T-helper 1 cell treated with Interleukin-12 subunit alpha and Interleukin-12 subunit beta and Interleukin-4 antibody, amounts not matched to agents 30 μg/mL and 1 μg/mL, for 36 hours (primary cell): ENCODE results near the gene SGO2.
"Not testable (repeated sequence)": the region's sequence is repeated elsewhere in the genome, so short reads cannot be mapped to it uniquely, and the experiment has no call there.

Experiments used
- H3K27ac Mint-ChIP-seq: one replicate; pipeline ENCODE4 v1.8.0; 2021; ENCODE audit warnings: mild to moderate bottlenecking, mixed read lengths
- H3K27me3 Mint-ChIP-seq: one replicate; pipeline ENCODE4 v1.8.0; 2021; ENCODE audit warnings: low read depth, mixed read lengths
- H3K36me3 Mint-ChIP-seq: one replicate; pipeline ENCODE4 v1.8.0; 2021; ENCODE audit warnings: low read depth, mixed read lengths
- H3K4me1 Mint-ChIP-seq: one replicate; pipeline ENCODE4 v1.8.0; 2021; ENCODE audit warnings: low read depth, mixed read lengths
- H3K4me3 Mint-ChIP-seq: one replicate; pipeline ENCODE4 v1.8.0; 2021; ENCODE audit warnings: mild to moderate bottlenecking, moderate library complexity, mixed read lengths
- H3K9me3 Mint-ChIP-seq: one replicate; pipeline ENCODE4 v1.8.0; 2021; ENCODE audit warnings: mixed read lengths

The SGO2 gene

DNA sequence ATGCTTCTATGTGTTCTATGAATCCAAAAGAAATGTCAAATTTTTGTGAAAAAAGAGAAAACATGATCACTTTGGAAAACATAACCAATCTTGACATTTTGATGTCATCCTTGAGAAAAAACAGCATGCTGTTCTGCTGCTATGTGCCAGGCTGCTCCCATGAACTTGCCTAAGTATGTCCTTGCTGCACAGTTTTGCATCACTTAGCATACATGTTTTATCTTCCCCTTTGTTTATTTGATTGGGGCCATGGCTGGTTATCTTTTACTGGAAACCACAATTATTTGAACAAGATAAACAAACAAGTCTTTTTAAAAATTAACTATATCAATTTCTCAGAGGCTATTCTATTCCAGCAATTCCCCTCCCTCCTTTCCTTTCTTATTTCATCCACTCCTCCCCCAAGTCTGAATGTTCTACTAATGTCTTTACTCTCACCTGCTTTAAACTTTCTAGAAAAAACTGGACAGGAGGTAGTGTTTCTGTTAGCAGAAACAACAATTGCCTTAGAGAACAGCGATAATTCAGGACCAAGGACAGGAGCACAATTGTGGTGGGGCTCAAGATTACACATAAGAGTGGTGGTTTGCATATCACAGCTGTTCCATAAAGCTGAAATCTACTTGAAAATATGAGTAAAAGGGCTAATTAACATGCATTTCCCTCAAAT, 66.5 kb downstream of the SGO2 start:
- Mint-ChIP-seq H3K4me1 (no peaks in the 10 kb centered on the region), H3K27me3 (peaks cover 21% of the 10 kb centered on the region)

DNA sequence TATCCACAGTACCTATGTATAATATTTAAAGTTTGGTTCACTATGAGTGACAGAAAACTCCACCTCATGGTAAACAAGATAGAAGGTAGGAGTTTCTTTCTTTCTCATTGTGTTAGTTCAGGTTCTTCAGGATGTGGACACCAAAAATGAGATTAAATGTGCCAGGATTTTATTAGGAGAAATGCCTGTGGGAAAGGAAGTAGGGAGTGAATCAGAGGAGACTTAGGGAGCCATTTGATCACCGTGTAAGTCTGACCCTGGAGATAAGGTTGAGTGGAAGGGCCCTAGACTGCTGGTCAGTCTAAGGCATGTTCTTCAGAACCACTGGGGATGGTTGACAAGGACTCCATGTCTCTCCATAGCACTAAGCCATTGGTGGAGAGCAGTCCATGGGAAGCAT, 67.9 kb downstream of the SGO2 start:
- Mint-ChIP-seq H3K4me3 (no peak overlapping the region), H3K4me1 (no peaks in the 10 kb centered on the region), H3K27me3 (peaks cover 21% of the 10 kb centered on the region), H3K36me3 (no peaks in the 10 kb centered on the region), H3K27ac (no peak overlapping the region), H3K9me3 (no peaks in the 10 kb centered on the region)

More for the DNA sequence above, 66.5 kb downstream of the SGO2 start:
- H3K27ac Mint-ChIP-seq, result no peak overlapping the region
- no peak overlapping the region for H3K4me3 Mint-ChIP-seq
- H3K36me3 Mint-ChIP-seq, result no peaks in the 10 kb centered on the region
- no peaks in the 10 kb centered on the region for H3K9me3 Mint-ChIP-seq

DNA sequence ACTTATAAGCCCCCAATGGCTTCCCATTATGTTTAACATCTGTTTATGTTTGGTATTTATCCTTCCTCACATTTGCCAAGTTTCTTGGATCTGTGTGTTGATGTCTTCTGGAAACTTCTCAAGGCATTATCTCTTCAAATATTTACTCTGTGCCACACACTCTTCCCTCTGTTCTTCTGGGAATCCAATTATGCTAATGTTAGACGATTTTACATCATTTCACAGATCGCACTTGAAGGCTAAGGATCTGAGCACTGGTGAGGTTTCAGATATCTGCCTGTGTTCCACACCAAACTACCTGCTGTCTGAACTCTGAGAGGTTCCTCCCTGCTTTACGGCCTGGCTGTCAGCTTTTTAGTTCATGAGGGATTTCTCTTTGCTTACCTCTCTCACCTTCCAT, 69.9 kb downstream of the SGO2 start:
- no peaks in the 10 kb centered on the region for H3K36me3 Mint-ChIP-seq
- H3K4me3 Mint-ChIP-seq, result no peak overlapping the region
- H3K27ac Mint-ChIP-seq, result no peak overlapping the region
- no peaks in the 10 kb centered on the region for H3K9me3 Mint-ChIP-seq
- no peaks in the 10 kb centered on the region for H3K4me1 Mint-ChIP-seq
- H3K27me3 Mint-ChIP-seq, result peaks cover 21% of the 10 kb centered on the region

DNA sequence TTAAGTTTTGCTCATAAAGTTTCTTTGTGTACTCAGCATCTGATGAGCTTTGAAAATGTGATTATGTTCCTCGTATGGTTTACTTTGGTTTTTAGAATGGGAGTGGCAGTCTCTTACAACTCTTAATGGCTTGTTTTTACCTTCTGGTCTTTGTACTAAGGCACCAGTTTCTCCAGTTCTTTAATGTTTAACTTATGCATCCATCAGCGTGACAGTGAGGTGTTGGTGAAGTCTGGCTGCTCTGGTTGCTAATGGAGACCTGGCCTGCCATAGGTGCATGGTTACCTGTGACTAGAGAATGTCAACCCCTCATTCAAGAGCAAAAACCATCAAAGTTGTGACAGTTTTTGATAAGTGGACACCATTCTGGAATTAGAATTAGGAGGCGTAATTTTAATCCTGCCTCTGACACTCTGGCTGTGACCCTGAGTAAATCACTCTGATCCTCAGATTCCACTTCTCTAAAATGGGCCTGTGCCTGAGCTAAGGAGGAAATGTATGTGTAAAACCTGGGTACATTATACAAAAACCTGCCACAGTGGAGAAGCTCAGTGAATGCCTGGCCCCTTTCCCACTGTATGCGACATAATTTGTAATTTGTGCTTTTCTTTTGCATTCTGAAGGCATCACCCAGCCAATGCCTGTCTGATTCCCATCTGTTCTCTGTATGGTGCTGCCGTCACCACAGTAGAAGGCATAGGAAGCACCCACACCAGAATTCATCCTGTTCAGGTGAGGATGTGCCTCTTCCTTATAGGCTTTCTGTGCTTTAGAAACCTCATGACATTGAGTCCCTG, 71.0 kb downstream of the SGO2 start:
- no peaks in the 10 kb centered on the region for H3K36me3 Mint-ChIP-seq
- no peaks in the 10 kb centered on the region for H3K4me1 Mint-ChIP-seq

DNA sequence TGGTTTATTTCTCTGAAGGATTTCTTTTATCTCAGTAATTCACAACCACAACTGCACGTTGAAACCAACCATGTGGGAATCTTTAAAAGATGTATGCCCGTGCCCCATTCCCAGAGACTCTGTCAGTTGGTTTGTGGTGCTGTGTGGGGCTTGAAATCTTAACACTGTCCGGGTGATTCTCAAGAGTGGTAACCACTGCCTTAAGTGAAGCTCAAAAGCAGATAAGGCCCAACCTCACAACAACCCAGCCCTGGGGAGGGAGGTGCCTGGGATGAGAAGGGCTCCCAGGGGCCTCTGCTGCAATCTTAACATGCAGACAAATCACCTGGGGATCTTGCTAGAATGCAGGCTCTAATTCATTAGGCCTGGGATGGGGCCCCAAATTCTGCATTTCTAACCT, 73.2 kb downstream of the SGO2 start:
- Mint-ChIP-seq H3K4me1 (no peaks in the 10 kb centered on the region), H3K27ac (no peak overlapping the region), H3K9me3 (no peaks in the 10 kb centered on the region), H3K27me3 (peaks cover 4% of the 10 kb centered on the region), H3K4me3 (no peak overlapping the region), H3K36me3 (no peaks in the 10 kb centered on the region)

More for the DNA sequence above, 71.0 kb downstream of the SGO2 start:
- Mint-ChIP-seq H3K27ac (no peak overlapping the region), H3K27me3 (peaks cover 16% of the 10 kb centered on the region), H3K4me3 (no peak overlapping the region), H3K9me3 (no peaks in the 10 kb centered on the region)

DNA sequence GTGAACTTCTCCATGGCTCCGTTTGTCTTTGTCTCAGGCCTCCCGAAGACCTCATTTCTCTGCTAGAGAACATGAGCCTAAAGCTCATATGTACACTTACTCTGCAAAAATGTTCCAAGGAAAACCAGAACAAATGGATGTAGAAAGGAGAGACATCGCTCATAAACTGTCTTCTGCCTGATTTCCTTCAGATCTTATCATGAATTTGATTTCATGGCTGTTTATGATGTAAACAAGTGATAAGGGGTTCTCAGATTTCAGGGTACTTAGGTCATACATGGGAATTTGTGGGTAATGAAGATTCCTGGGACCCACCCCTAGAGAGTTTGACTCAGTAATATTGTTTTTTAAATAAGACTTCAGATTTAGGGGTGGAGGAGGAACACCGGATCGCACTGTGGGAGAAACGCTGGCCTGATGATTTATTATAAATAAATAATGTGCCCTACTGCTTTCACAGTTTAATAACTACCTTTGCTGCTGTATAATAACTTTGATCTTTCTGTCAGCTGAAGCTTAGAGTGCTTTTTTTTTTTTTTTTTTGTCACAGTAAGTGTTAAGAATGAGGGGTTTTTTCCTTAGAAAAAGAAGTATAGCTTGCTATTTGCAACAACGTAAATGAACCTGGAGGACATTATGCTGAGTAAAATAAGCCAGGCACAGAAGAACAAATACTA, 74.7 kb downstream of the SGO2 start:
- no peaks in the 10 kb centered on the region for H3K4me1 Mint-ChIP-seq
- peaks cover 4% of the 10 kb centered on the region for H3K27me3 Mint-ChIP-seq
- H3K36me3 Mint-ChIP-seq, result no peaks in the 10 kb centered on the region
- H3K9me3 Mint-ChIP-seq, result no peaks in the 10 kb centered on the region
- no peak overlapping the region for H3K27ac Mint-ChIP-seq
- no peak overlapping the region for H3K4me3 Mint-ChIP-seq

DNA sequence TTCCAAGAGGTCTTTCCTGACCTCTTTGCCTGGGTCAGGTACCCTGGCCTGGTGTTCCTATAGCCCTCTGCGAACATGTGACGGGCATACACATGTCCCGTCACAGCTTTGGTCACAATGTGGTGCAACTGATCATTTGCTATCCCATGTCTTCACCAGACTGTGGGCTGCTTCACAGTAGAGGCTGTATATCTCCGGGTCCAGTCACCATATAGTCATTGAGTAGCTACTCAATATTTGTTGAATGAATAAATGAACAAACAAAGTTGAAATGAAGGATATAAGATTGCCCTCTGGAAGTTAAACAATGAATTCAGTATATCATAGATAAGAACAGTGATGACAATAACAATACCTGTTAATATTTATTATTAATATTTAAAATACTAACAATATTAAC, 76.6 kb downstream of the SGO2 start:
- no peaks in the 10 kb centered on the region for H3K36me3 Mint-ChIP-seq
- no peak overlapping the region for H3K27ac Mint-ChIP-seq
- H3K9me3 Mint-ChIP-seq, result peaks cover 7% of the 10 kb centered on the region
- H3K4me1 Mint-ChIP-seq, result peaks cover 1% of the 10 kb centered on the region
- peaks cover 6% of the 10 kb centered on the region for H3K27me3 Mint-ChIP-seq
- H3K4me3 Mint-ChIP-seq, result no peak overlapping the region

DNA sequence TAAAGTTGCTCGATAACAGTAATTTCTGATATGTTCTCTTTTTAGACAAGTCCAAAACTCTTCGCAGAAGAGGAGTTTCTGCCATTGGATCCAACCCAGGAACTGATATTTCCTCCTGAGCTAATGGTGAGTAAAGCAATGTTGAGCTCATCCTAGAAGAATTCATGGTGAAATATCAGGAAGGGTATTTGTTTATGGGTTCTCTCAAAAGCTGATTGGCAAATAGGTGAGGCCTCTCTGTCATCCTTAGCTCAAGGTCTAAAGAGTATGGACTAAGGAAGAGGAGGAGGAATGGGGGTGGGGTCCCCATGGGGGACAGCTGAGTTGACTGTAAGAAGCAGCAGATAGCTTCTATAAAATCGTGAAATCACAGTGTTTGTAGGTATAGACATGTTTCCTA, 78.0 kb downstream of the SGO2 start:
- Mint-ChIP-seq H3K9me3 (peaks cover 10% of the 10 kb centered on the region), H3K4me1 (peaks cover 2% of the 10 kb centered on the region), H3K27me3 (peaks cover 6% of the 10 kb centered on the region), H3K27ac (no peak overlapping the region), H3K36me3 (no peaks in the 10 kb centered on the region), H3K4me3 (no peak overlapping the region)

DNA sequence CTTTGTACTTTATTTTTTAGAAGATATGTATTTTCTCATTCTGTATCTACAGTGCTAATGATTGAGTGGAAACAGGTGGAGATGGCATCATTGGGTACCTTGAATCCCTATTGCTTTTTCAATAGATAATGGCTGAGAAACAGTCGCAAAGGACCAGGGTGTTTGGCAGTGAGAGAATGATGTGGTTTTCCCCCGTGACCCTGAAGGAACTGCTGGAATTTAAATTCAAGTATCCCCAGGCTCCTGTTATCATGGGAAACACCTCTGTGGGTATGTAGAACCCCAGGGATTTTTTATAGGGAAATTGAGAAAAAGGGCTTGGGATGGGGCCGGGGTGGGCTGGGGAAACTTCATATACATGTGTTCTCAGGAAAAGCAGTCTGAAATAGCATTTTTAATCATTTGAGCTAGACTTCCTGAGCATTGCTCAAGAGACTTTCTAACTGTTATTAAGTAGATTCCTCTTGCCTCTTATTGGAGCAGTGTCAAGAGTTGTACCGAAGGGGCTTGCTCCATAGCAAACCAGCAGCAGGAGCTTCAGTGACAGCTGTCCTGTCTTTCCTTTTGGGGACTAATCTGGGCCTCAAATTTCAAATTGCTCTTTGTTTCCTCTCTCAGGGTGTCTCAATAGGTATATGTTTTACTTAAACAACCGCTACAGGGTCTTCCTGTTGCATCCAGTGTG, 78.7 kb downstream of the SGO2 start:
- Mint-ChIP-seq H3K4me1 (peaks cover 2% of the 10 kb centered on the region), H3K9me3 (peaks cover 10% of the 10 kb centered on the region), H3K27ac (no peak overlapping the region), H3K4me3 (no peak overlapping the region), H3K27me3 (peaks cover 6% of the 10 kb centered on the region), H3K36me3 (no peaks in the 10 kb centered on the region)

DNA sequence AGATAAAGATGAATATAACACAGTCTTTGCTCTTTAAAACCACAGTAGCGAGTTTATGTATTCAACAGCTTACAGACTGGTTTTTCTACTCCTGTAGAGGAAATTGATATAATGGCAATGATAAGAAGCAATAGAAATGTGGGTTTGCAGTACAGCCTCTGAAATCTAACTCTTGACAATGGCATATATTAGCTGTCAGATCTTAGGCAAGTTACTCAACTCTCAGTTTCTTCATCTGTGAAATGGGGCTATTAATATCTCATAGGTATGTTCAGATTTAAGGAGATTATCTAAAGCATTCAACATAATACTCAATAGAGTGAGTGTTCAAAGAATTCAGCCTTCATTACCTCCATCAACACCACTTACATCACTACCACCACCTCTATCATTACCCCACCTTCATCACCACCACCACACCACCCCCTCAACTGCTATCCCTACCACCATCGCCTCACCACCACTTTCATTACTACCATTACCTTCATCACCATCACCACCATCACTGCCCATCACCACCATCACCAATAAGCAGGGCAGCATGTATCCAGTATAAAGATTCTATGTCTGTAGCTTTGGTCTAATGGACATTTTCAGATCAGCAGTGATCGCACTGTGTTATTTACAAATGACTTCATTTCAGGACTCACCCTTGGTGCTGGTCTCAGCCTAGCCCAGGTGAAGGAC, 82.5 kb downstream of the SGO2 start:
- H3K4me1 Mint-ChIP-seq, result peaks cover 2% of the 10 kb centered on the region
- no peaks in the 10 kb centered on the region for H3K36me3 Mint-ChIP-seq
- H3K27me3 Mint-ChIP-seq, result peaks cover 6% of the 10 kb centered on the region
- H3K9me3 Mint-ChIP-seq, result peaks cover 10% of the 10 kb centered on the region
- no peak overlapping the region for H3K4me3 Mint-ChIP-seq
- H3K27ac Mint-ChIP-seq, result no peak overlapping the region

DNA sequence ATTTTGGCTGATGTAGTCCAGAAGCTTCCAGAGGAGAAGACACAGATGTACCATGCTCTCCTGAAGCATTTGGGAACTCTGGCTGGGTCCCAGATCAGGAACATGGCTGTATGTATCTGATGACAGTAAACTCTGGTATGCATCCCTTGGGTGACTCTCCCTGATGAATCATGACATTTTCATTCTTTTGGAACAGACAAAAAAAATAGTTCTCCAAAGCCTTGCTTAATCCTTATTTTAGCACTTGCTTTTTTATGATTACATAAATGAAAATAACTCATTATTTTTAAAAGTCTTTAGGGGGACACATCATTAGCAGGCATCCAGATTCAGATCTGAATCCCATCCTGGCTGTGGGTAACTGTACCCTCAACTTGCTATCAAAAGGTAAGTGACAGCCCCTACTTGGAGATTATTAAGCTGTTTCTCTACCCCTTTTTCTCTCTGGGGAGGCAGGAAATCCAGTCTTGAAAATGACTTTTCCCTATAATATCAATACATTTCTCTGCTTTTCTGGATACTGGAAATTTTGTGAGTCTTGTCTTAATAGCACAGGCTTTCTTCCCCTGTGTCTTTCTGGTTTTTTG, 83.1 kb downstream of the SGO2 start:
- peaks cover 10% of the 10 kb centered on the region for H3K9me3 Mint-ChIP-seq
- H3K4me1 Mint-ChIP-seq, result peaks cover 2% of the 10 kb centered on the region
- no peaks in the 10 kb centered on the region for H3K36me3 Mint-ChIP-seq
- no peak overlapping the region for H3K4me3 Mint-ChIP-seq
- H3K27me3 Mint-ChIP-seq, result peaks cover 6% of the 10 kb centered on the region
- H3K27ac Mint-ChIP-seq, result no peak overlapping the region

DNA sequence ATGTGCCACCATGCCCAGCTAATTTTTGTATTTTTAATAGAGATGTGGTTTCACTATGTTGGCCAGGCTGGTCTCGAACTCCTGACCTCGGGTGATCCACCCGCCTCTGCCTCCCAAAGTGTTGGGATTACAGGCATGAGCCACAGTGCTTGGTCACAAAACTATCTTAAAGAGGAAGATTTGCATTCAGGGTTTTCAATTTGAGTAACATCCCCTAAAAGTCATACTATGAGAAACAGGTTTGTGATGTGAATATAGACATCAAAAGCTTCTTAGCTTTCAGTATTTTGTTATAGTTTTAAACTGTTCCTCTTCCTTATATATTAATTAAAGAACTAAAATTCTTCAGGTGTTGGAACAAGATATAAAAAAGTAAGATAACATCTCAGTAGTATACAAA, 84.2 kb downstream of the SGO2 start:
- not testable (repeated sequence) for H3K36me3 Mint-ChIP-seq, H3K4me1 Mint-ChIP-seq, H3K27me3 Mint-ChIP-seq, H3K27ac Mint-ChIP-seq, H3K4me3 Mint-ChIP-seq
- H3K9me3 Mint-ChIP-seq, result peaks cover 10% of the 10 kb centered on the region

DNA sequence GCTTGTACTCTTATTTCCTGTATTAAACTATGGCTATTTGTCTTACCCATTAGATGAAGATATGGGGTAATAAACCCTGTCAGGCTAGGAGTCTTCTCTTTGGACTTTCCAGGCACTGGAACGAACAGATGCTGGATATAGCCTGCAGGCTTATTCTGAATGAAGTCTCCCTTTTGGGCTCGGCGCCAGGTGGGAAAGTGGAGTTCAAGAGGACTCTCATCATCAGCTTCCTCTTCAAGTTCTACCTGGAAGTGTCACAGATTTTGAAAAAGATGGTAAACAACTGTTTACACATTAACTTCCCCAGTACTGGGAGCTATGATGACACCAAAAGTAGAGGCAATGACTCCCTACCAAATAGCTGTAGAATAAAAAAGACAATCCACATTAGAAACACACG, 87.7 kb downstream of the SGO2 start:
- Mint-ChIP-seq H3K36me3 (no peaks in the 10 kb centered on the region), H3K4me1 (peaks cover 11% of the 10 kb centered on the region), H3K27me3 (no peaks in the 10 kb centered on the region), H3K27ac (no peak overlapping the region), H3K4me3 (no peak overlapping the region), H3K9me3 (no peaks in the 10 kb centered on the region)

DNA sequence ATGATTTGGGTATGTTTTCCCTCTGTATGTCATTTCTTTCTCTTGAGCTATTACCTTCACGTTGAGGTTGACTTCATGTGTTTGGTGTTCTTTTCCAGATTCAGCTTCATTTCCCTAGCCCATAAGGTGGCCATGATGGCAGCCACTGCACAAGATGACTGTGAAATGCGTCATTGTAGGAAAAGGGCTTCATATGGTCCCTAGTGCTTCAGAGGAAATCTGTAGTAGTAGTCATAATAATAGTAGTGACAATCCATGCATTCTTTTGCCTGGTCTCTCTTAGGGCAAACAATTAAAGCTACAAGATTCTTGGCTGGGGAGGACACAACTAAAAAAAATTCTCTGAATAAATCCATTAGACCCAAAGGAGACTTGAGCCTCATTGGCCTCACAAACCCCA, 88.2 kb downstream of the SGO2 start:
- H3K9me3 Mint-ChIP-seq, result no peaks in the 10 kb centered on the region
- H3K4me1 Mint-ChIP-seq, result peaks cover 13% of the 10 kb centered on the region
- no peak overlapping the region for H3K4me3 Mint-ChIP-seq
- no peaks in the 10 kb centered on the region for H3K36me3 Mint-ChIP-seq
- H3K27me3 Mint-ChIP-seq, result no peaks in the 10 kb centered on the region
- H3K27ac Mint-ChIP-seq, result no peak overlapping the region
